HepG2 (cell line): ENCODE results near the gene STIM1. TPM values are rescaled to one million over a fixed set of nuclear protein-coding genes. Genes with fewer than 3 reads are reported as not detected.

ENCODE experiments used
- ATAC-seq: fragments of 200-7000 bp; cut with Tn5 transposase; 3 replicates; pipeline ENCODE4 v1.9.1; 2020; ENCODE audit warnings: mild to moderate bottlenecking, moderate library complexity
- BruUV-seq: library from RNA; stranded (reverse); fragments of 400-500 nt; replicated peaks from 2 replicates; lab custom pipeline; 2021; lab: Mats Ljungman, UMichigan
- CTCF ChIA-PET: fragments of 300-600 bp; formaldehyde crosslinking; extraction: SDS; loops from one replicate; lab custom pipeline; 2021; ENCODE audit warnings: low total read pairs, inconsistent platforms, low intra/inter-chr PET ratio; lab: Yijun Ruan, JAX
- POLR2A ChIA-PET: fragments of 350-600 bp; sonication (Branson Sonifier 250); formaldehyde crosslinking; loops from one replicate; lab custom pipeline; 2020; ENCODE audit warnings: antibody characterized with exemption, inconsistent platforms; lab: Yijun Ruan, JAX
- DNase-seq: peaks from one replicate; pipeline ENCODE4 v3.0.0-alpha.2; 2015; ENCODE audit warnings: low spot score
- FAIRE-seq: peaks from 3 replicates; lab custom pipeline; 2011; peaks lifted over from hg19 to GRCh38; lab: Jason Lieb, UNC
- H2AFZ ChIP-seq: one replicate; pipeline ENCODE4 v1.6.1; 2011; ENCODE audit warnings: low read length, inconsistent platforms
- H3K27ac ChIP-seq: fragments of 300-600 bp; 3 replicates; pipeline ENCODE4 v1.8.0; 2011; ENCODE audit warnings: mixed run types, mild to moderate bottlenecking, mixed read lengths, low read length, inconsistent platforms; ENCODE audit not compliant: insufficient read depth; ENCODE audit errors: extremely low read length
- H3K27me3 ChIP-seq, 2 experiments: fragments of 200-600 bp in 1 of 2; 2 replicates in 1 of 2; 3 replicates in 1 of 2; pipeline versions ENCODE4 v1.6.0 to v1.8.0; 2011; ENCODE audit warnings: low read length in 2 of 2, mild to moderate bottlenecking in 2 of 2, moderate library complexity in 2 of 2, inconsistent platforms in 1 of 2; ENCODE audit not compliant: insufficient read depth in 2 of 2, control insufficient read depth in 1 of 2
- H3K36me3 ChIP-seq, 2 experiments: fragments of 200-600 bp in 1 of 2; replicated peaks in 1 of 2; 2 replicates in 1 of 2; 3 replicates in 1 of 2; pipeline versions ENCODE4 v1.5.1 to v1.8.0; 2011; ENCODE audit warnings: low read length in 2 of 2, inconsistent platforms in 1 of 2; ENCODE audit not compliant: insufficient read depth in 2 of 2, control insufficient read depth in 1 of 2
- H3K4me1 ChIP-seq: 2 replicates; pipeline ENCODE4 v1.5.1; 2012; ENCODE audit warnings: low read length, inconsistent platforms; ENCODE audit not compliant: insufficient read depth
- H3K4me2 ChIP-seq: 2 replicates; pipeline ENCODE4 v1.6.0; 2011; ENCODE audit warnings: low read depth, low read length, inconsistent platforms
- H3K4me3 ChIP-seq, 3 experiments: fragments of 200-600 bp in 1 of 3; sonication (generic), shearing (Covaris generic) in 1 of 3; replicated peaks in 1 of 3; 2 replicates each; pipeline ENCODE4 v1.5.1; 2011 to 2016; ENCODE audit warnings: low read length in 3 of 3, inconsistent platforms in 2 of 3, low read depth in 2 of 3, mild to moderate bottlenecking in 2 of 3, control low read depth in 1 of 3, mixed read lengths in 1 of 3; ENCODE audit not compliant: insufficient read depth in 1 of 3
- H3K79me2 ChIP-seq: one replicate; pipeline ENCODE4 v1.6.1; 2011; ENCODE audit warnings: low read length, inconsistent platforms; ENCODE audit not compliant: insufficient read depth
- H3K9ac ChIP-seq: 2 replicates; pipeline ENCODE4 v1.6.0; 2011; ENCODE audit warnings: mild to moderate bottlenecking, low read depth, low read length, inconsistent platforms; ENCODE audit not compliant: insufficient read depth
- H3K9me3 ChIP-seq: 2 replicates; pipeline ENCODE4 v1.5.1; 2012; ENCODE audit warnings: mild to moderate bottlenecking, low read length
- H4K20me1 ChIP-seq: 2 replicates; pipeline ENCODE4 v1.6.0; 2011; ENCODE audit warnings: inconsistent platforms, mild to moderate bottlenecking, low read length, moderate library complexity; ENCODE audit not compliant: insufficient read depth
- AGO1 ChIP-seq: fragments of 200-400 bp; formaldehyde crosslinking; IDR thresholded peaks from 2 replicates; pipeline ENCODE4 v1.6.1; 2017; ENCODE audit warnings: mild to moderate bottlenecking, low read depth, low read length, moderate library complexity; ENCODE audit not compliant: poor library complexity, severe bottlenecking
- FOXM1 ChIP-seq: sonication (generic); formaldehyde crosslinking; IDR thresholded peaks from 2 replicates; pipeline ENCODE4 v1.5.0; 2020; ENCODE audit warnings: missing genetic modification reagents
- NFIC ChIP-seq: IDR thresholded peaks from 2 replicates; pipeline ENCODE4 v1.6.1; 2012; ENCODE audit warnings: mild to moderate bottlenecking, low read length, inconsistent platforms
- POGK ChIP-seq: sonication (generic); formaldehyde crosslinking; conservative IDR thresholded peaks from 2 replicates; pipeline ENCODE4 v1.8.0; 2022; ENCODE audit warnings: mild to moderate bottlenecking, moderate library complexity, missing genetic modification reagents
- SRF ChIP-seq: IDR thresholded peaks from 2 replicates; pipeline ENCODE4 v1.6.1; 2011; ENCODE audit warnings: mild to moderate bottlenecking, low read depth, low read length, moderate library complexity
- ZNF235 ChIP-seq: sonication (generic); formaldehyde crosslinking; IDR thresholded peaks from 2 replicates; pipeline ENCODE4 v1.8.1; 2023; ENCODE audit warnings: mild to moderate bottlenecking, missing genetic modification reagents, borderline replicate concordance
- ZNF280B ChIP-seq: sonication (generic); formaldehyde crosslinking; IDR thresholded peaks from 2 replicates; pipeline ENCODE4 v1.5.0; 2020; ENCODE audit warnings: missing genetic modification reagents, mild to moderate bottlenecking, borderline replicate concordance
- WGBS: methylation state at CpG from one replicate; pipeline ENCODE4 v1.1.6; 2017; ENCODE audit warnings: low lambda C conversion rate; 5-methylcytosine and 5-hydroxymethylcytosine counted together
- in situ Hi-C: cut with HindIII; loops from 2 replicates; pipeline ENCODE4 v1.10.0; 2017; ENCODE audit warnings: low pct_unique_long_range_greater_than_20kb; ENCODE audit not compliant: extremely low pct_ligation_motif_present
- intact Hi-C: fragments of 100-400 bp; cut with micrococcal nuclease; formaldehyde crosslinking; loops from one replicate; pipeline ENCODE4 v1.10.0; 2022; ENCODE audit not compliant: unreplicated experiment
- polyA plus RNA-seq, 8 experiments: library from polyadenylated mRNA; depleted of rRNA in 3 of 8; stranded (reverse) in 7 of 8; unstranded in 1 of 8; fragments of >200 nt; fragmentation: Illumina TruSeq in 4 of 8; extraction: Trizol in 4 of 8; gene quantifications; 2 replicates each; pipeline versions ENCODE4 v1.2.1 to v1.2.3, GENCODE V29; 2011 to 2016; ENCODE audit warnings: low read depth in 4 of 8, missing spikeins in 1 of 8, mixed read lengths in 1 of 8; ENCODE audit not compliant: insufficient read depth in 1 of 8
- total RNA-seq, 5 experiments: library from RNA; depleted of rRNA; stranded (reverse); fragments of >200 nt; fragmentation: Illumina TruSeq; extraction: Trizol; gene quantifications; 2 replicates each; pipeline ENCODE4 v1.2.3, GENCODE V29; 2016; ENCODE audit warnings: low read depth in 1 of 5
- TF ChIP-seq, protein P1 (sequence below): sonication (generic); formaldehyde crosslinking; IDR thresholded peaks from 2 replicates; pipeline ENCODE4 v1.4.0; 2020; ENCODE audit warnings: missing genetic modification reagents
- TF ChIP-seq, protein P2 (sequence below): sonication (generic); formaldehyde crosslinking; IDR thresholded peaks from 2 replicates; pipeline ENCODE4 v1.5.1; 2020; ENCODE audit warnings: mild to moderate bottlenecking, missing genetic modification reagents, moderate library complexity

Gene STIM1
- total and polyA plus RNA-seq, 2 of the 13 experiments (the other 11 are each of a cell fraction or from before 2014, with no cell fraction given): 19.2 to 28.5 TPM

DNA sequence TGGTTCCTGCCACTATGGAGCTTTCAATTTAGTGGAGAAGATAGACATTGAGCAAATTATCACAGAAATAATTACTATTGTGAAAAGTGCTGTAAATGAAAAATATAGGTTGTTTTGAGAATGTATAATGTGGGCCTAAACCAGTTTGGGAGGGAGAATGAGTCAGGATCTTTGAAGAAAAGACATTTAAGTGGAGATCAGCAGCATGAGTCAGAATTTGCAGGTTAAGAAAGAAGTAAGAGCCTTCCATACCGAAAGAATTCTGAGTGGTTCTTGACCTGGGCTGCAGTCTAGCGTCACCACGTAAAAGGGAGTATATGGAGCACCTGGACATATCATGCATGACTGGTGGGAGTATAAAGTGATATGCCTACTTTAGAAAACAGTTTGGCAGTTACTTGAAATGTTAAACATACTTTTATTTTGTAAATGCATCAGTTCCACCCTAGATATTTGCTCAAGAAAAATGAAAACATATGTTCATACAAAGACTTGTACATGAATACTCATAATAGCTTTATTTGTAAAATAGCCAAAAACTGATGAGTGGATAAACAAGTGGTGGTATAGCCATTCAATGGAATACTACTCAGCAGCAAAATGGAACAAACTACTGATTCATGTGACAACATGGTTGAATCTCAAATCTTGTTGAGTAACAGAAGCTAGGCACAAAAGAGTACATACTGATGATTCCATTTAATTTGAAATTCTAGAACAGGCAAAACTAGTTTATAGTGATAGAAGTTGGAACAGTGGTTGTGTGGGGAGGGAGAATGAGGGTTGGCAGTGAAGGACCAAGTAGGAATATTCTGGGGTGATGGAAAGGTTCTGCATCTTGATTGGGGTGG, 99.2 kb downstream of the STIM1 start (continued):
- TF ChIP-seq ZNF280B (CRISPR knock-in tag): no peak
- TF ChIP-seq, protein P1, sequence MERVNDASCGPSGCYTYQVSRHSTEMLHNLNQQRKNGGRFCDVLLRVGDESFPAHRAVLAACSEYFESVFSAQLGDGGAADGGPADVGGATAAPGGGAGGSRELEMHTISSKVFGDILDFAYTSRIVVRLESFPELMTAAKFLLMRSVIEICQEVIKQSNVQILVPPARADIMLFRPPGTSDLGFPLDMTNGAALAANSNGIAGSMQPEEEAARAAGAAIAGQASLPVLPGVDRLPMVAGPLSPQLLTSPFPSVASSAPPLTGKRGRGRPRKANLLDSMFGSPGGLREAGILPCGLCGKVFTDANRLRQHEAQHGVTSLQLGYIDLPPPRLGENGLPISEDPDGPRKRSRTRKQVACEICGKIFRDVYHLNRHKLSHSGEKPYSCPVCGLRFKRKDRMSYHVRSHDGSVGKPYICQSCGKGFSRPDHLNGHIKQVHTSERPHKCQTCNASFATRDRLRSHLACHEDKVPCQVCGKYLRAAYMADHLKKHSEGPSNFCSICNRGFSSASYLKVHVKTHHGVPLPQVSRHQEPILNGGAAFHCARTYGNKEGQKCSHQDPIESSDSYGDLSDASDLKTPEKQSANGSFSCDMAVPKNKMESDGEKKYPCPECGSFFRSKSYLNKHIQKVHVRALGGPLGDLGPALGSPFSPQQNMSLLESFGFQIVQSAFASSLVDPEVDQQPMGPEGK (CRISPR knock-in tag): no peak
- TF ChIP-seq, protein P2, sequence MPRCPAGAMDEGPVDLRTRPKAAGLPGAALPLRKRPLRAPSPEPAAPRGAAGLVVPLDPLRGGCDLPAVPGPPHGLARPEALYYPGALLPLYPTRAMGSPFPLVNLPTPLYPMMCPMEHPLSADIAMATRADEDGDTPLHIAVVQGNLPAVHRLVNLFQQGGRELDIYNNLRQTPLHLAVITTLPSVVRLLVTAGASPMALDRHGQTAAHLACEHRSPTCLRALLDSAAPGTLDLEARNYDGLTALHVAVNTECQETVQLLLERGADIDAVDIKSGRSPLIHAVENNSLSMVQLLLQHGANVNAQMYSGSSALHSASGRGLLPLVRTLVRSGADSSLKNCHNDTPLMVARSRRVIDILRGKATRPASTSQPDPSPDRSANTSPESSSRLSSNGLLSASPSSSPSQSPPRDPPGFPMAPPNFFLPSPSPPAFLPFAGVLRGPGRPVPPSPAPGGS (CRISPR knock-in tag): no peak
- no peak for TF ChIP-seq FOXM1 (CRISPR knock-in tag)
- TF ChIP-seq NFIC: no peak

DNA sequence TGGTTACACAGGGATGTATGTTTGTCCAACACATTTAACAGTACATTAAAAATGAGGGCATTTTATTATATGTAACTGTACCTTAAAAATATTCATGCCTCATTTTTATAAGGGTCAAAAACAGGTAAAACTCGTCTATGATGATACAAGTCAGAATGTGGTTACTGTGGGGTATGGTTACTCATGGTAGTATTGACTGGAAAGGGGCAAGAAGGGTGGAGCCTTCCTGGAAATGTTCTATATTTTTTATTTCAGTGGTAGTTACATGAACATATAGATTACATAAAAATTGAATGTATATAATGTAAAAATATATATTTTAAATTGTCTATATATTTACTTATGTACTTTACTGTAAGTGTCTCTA, 99.8 kb downstream of the STIM1 start:
- intact Hi-C loops: no loop called here
- H3K27me3 ChIP-seq: no peaks in the 10 kb centered on the region
- H3K9me3 ChIP-seq: no peaks in the 10 kb centered on the region
- no peaks in the 10 kb centered on the region for H4K20me1 ChIP-seq
- H3K4me2 ChIP-seq: no peak overlapping the region
- H2AFZ ChIP-seq: no peak overlapping the region
- FAIRE-seq (no peak), ATAC-seq (no peak), DNase-seq (no peak)
- in situ Hi-C loops: loop anchor here (10.0 kb wide), 1 partner anchor 110 kb away; no protein-coding TSS in a partner anchor
- WGBS: 93% methylated on average over 1 of the region's 1 CpG
- peaks cover 56% of the 10 kb centered on the region for H3K4me1 ChIP-seq
- no peak overlapping the region for H3K4me3 ChIP-seq
- CTCF ChIA-PET: no interaction called here
- H3K36me3 ChIP-seq: no peaks in the 10 kb centered on the region
- H3K9ac ChIP-seq: no peak overlapping the region
- H3K27ac ChIP-seq: no peak overlapping the region
- BruUV-seq: no TSS peak
- peaks cover 3% of the 10 kb centered on the region for H3K79me2 ChIP-seq
- POLR2A ChIA-PET: no interaction called here
- TF ChIP-seq AGO1: no peak
- TF ChIP-seq POGK (CRISPR knock-in tag): no peak
- no peak for TF ChIP-seq SRF
- TF ChIP-seq ZNF235: no peak
